Gastrocnemius medialis (tissue), 4 donors: ENCODE measurements around the gene ARHGEF17. TPM values are rescaled to one million over a fixed set of nuclear protein-coding genes. Genes with fewer than 3 reads are reported as not detected.

Experiments used
- ATAC-seq, 2 donors: fragments of 150-250 bp; one replicate each; pipeline ENCODE4 v1.9.1; 2016
- DNase-seq, 2 donors: peaks; one replicate each; pipeline ENCODE4 v3.0.0-alpha.2; 2019
- H3K27ac ChIP-seq, 4 donors: fragments of 200-600 bp; sonication (generic); 1 replicate in 1 of 4; 2 replicates in 3 of 4; pipeline ENCODE4 v1.5.1; 2016 to 2018; ENCODE audit warnings: mild to moderate bottlenecking in 2 of 4, moderate library complexity in 1 of 4
- H3K27me3 ChIP-seq, 3 donors: fragments of 200-600 bp; sonication (generic) in 2 of 3; 1 replicate in 1 of 3; 2 replicates in 2 of 3; pipeline versions ENCODE4 v1.5.1 to v1.6.0; 2016 to 2019; ENCODE audit warnings: mild to moderate bottlenecking in 1 of 3, moderate library complexity in 1 of 3
- H3K36me3 ChIP-seq, 2 donors: fragments of 200-600 bp; sonication (generic) in 1 of 2; one replicate each; pipeline ENCODE4 v1.5.1; 2017 to 2018
- H3K4me1 ChIP-seq, 2 donors: fragments of 200-600 bp; sonication (generic) in 1 of 2; one replicate each; pipeline ENCODE4 v1.5.1; 2016 to 2017; ENCODE audit warnings: mild to moderate bottlenecking in 2 of 2
- H3K4me3 ChIP-seq, 4 donors: fragments of 200-600 bp; sonication (generic) in 3 of 4; 1 replicate in 1 of 4; 2 replicates in 3 of 4; pipeline ENCODE4 v1.5.1; 2016 to 2019; ENCODE audit warnings: mild to moderate bottlenecking in 2 of 4
- H3K9me3 ChIP-seq, 3 donors: fragments of 200-600 bp; sonication (generic) in 2 of 3; 1 replicate in 1 of 3; 2 replicates in 2 of 3; pipeline ENCODE4 v1.5.1; 2016 to 2019
- CTCF ChIP-seq, 5 experiments: fragments of 450-650 bp in 3 of 5; fragments of 200-600 bp in 2 of 5; sonication (generic) in 2 of 5; IDR thresholded peaks in 4 of 5; conservative IDR thresholded peaks in 1 of 5; 1 replicate in 4 of 5; 2 replicates in 1 of 5; pipeline ENCODE4 v1.5.1; 2016 to 2019; ENCODE audit warnings: antibody characterized with exemption in 5 of 5, mild to moderate bottlenecking in 3 of 5, moderate library complexity in 3 of 5
- POLR2A ChIP-seq, 2 donors: fragments of 450-650 bp; IDR thresholded peaks; one replicate each; pipeline ENCODE4 v1.6.1; 2017; ENCODE audit warnings: antibody characterized with exemption in 2 of 2, mild to moderate bottlenecking in 2 of 2, moderate library complexity in 2 of 2
- in situ Hi-C, 4 donors: fragments of 200-750 bp; cut with MboI; loops; one replicate each; pipeline versions ENCODE4 v1.15.0 to v1.8.0; 2017; ENCODE audit warnings: low sequenced_read_pairs in 4 of 4
- intact Hi-C: fragments of 100-400 bp; cut with DNase I; formaldehyde crosslinking; loops from one replicate; pipeline ENCODE4 v1.15.1; 2023; ENCODE audit warnings: low total_unique reads
- total RNA-seq, 4 donors: library from RNA; depleted of rRNA; stranded (reverse); fragments of >200 nt; gene quantifications; one replicate each; pipeline versions ENCODE4 v1.1.0 to v1.2.3, GENCODE V29; 2016

Gene ARHGEF17
- total RNA-seq, 4 donors from 2014 or later, result 8.9 to 16.9 (median 13.9) TPM

GRCh38 chr11:73320763-73321603, 12.9 kb downstream of the ARHGEF17 start:
- H3K27me3 ChIP-seq, result no peaks in the 10 kb centered on the region
- no peak for ATAC-seq
- DNase-seq, result no peak
- no peaks in the 10 kb centered on the region for H3K9me3 ChIP-seq
- no peak for TF ChIP-seq CTCF (IDR thresholded peaks at IDR 0.05 in 4 of 5, conservative IDR thresholded peaks at IDR 0.05 in 1 of 5)
- no peak for TF ChIP-seq POLR2A (IDR thresholded peaks at IDR 0.05)
- peak overlapping the region; percentile 66 to 74 (median 70) for H3K27ac ChIP-seq
- peaks cover 30 to 53% of the 10 kb centered on the region in 2 donors for H3K4me1 ChIP-seq
- in situ Hi-C loops (no loop called here), intact Hi-C loops (no loop called here)
- no peak overlapping the region for H3K4me3 ChIP-seq
- no peaks in the 10 kb centered on the region for H3K36me3 ChIP-seq

GRCh38 chr11:73321604-73322381, 13.7 kb downstream of the ARHGEF17 start:
- ATAC-seq, result peak; percentile 7 to 34
- TF ChIP-seq CTCF (IDR thresholded peaks at IDR 0.05 in 4 of 5, conservative IDR thresholded peaks at IDR 0.05 in 1 of 5), result no peak
- TF ChIP-seq POLR2A (IDR thresholded peaks at IDR 0.05), result no peak
- peak overlapping the region; percentile 66 to 74 (median 70) for H3K27ac ChIP-seq
- peaks cover 29 to 47% of the 10 kb centered on the region in 2 donors for H3K4me1 ChIP-seq
- no peaks in the 10 kb centered on the region for H3K27me3 ChIP-seq
- H3K36me3 ChIP-seq, result no peaks in the 10 kb centered on the region
- intact Hi-C loops, result no loop called here
- H3K9me3 ChIP-seq, result no peaks in the 10 kb centered on the region
- no peak for DNase-seq
- in situ Hi-C loops, result no loop called here
- H3K4me3 ChIP-seq, result no peak overlapping the region

- H3K4me1 ChIP-seq, result peaks cover 22 to 43% of the 10 kb centered on the region in 2 donors
- ATAC-seq, result no peak
- TF ChIP-seq CTCF (IDR thresholded peaks at IDR 0.05 in 4 of 5, conservative IDR thresholded peaks at IDR 0.05 in 1 of 5), result no peak
- TF ChIP-seq POLR2A (IDR thresholded peaks at IDR 0.05), result no peak
- in situ Hi-C loops, result no loop called here
- no peaks in the 10 kb centered on the region for H3K36me3 ChIP-seq
- H3K27ac ChIP-seq, result peak overlapping the region; percentile 66 to 74 (median 70)
- no peaks in the 10 kb centered on the region for H3K27me3 ChIP-seq
- intact Hi-C loops, result no loop called here
- no peak overlapping the region for H3K4me3 ChIP-seq
- no peak for DNase-seq
- H3K9me3 ChIP-seq, result no peaks in the 10 kb centered on the region
Observed at GRCh38 chr11:73322382-73323306, 14.6 kb downstream of the ARHGEF17 start.

GRCh38 chr11:73323464-73323863, 15.4 kb downstream of the ARHGEF17 start:
- intact Hi-C loops, result no loop called here
- no peak overlapping the region for H3K4me3 ChIP-seq

More at GRCh38 chr11:73323464-73323863, 15.4 kb downstream of the ARHGEF17 start:
- Histone ChIP-seq H3K27ac (peak overlapping the region; percentile 66 to 74 (median 70)), H3K27me3 (no peaks in the 10 kb centered on the region), H3K9me3 (no peaks in the 10 kb centered on the region), H3K36me3 (no peaks in the 10 kb centered on the region), H3K4me1 (peaks cover 22 to 40% of the 10 kb centered on the region in 2 donors)
- DNase-seq, result peak; percentile 19 to 52
- in situ Hi-C loops, result no loop called here
- ATAC-seq, result peak; percentile 25 to 37
- TF ChIP-seq CTCF (IDR thresholded peaks at IDR 0.05 in 4 of 5, conservative IDR thresholded peaks at IDR 0.05 in 1 of 5), result no peak
- TF ChIP-seq POLR2A (IDR thresholded peaks at IDR 0.05), result no peak
